Heart left ventricle (tissue), 13 donors: Measurements from ENCODE around the gene TTYH3.

ENCODE experiments used
- CTCF ChIP-seq, 12 donors: fragments of 200-600 bp; sonication (generic) in 4 of 12; IDR thresholded peaks; one replicate each; pipeline versions ENCODE4 v1.5.0 to v1.8.0; 2018 to 2022; ENCODE audit warnings: antibody characterized with exemption in 12 of 12, mild to moderate bottlenecking in 5 of 12
- POLR2A ChIP-seq, 2 donors: fragments of 450-650 bp; IDR thresholded peaks; one replicate each; pipeline ENCODE4 v1.6.1; 2017; ENCODE audit warnings: antibody characterized with exemption in 2 of 2, mild to moderate bottlenecking in 2 of 2, moderate library complexity in 2 of 2
- donor health status: ischemic (EF 13 %, LVEDD 7.1; RV severe dilation, severe dysfunction).
- donor health status: DM: no; HTN: yes; CAD: no.
- donor health status: DM: no; HTN: no; CAD: no.
- donor health status: ischemic (EF 25% LVEDD 6.9; RV normal size, moderate dysfunction).
- donor health status: ischemic (EF 25% LVEDD 5.7; RV mildly dilated, moderate dysfunction).
- donor health status: ischemic (EF 35%, LVEDD 5.7; RV mildly dilated, moderate dysfunction).
- donor health status: nonischemic (EF 11% LVEDD 7.7; RV severe dilation, severe dysfunction).
- donor health status: DM: yes; HTN: yes; CAD: no.
- donor health status: PGD.
- donor health status: ischemic (EF 29% LVEDD 5.4; RV normal size, mild dysfunction).
- donor health status: nonischemic (EF 23%, LVEDD 6.1; RV moderate dilation, normal function).

- TF ChIP-seq CTCF (IDR thresholded peaks at IDR 0.05): no peak
- no peak for TF ChIP-seq POLR2A (IDR thresholded peaks at IDR 0.05)
These were observed 33.6 kb downstream of the TTYH3 start for GRCh38 chr7:2665359-2665791.
